Measurements from ENCODE around the gene DLX2.
"Not testable (repeated sequence)": the region's sequence is repeated elsewhere in the genome, so short reads cannot be mapped to it uniquely, and the experiment has no call there.

DLX2 gene

DNA sequence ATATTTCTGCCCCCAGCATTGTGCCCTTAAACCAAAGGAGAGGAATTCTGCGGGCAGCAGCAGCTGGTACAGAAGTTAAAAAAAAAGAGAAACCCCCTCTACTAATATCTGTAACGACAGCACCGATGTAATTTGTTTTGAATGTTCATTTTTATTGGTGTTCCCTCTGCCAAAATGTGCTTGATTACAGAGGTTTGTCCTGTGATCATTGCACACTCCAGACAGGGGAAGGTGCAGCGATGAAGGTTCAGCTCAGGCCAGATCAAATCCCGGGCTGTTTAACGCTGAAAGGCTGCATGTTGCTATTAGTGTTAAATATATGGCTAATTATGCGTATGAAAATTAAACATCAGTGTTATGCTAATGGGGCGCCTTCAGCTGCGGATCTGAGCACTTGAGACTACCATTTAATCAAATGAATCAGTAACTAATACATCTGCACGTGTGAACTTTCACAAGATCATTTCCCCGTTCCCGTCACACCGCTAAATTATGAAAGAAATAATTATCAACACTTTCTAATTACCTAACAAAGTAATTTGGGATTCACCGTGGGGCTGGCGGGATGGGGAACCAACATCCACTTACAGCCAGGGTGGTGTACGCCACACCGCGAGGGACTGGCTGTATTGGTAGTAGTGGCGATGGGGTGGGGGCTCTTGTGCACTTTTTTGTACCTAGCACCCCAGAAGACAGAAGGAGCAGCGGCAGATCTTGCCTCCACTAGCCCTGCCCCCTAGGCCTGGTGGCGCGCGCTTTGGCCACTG lies 18.9 kb downstream of the DLX2 start:
- in situ Hi-C loops (cut with MboI; ENCODE audit: low sequenced_read_pairs) = no loop called here

DNA sequence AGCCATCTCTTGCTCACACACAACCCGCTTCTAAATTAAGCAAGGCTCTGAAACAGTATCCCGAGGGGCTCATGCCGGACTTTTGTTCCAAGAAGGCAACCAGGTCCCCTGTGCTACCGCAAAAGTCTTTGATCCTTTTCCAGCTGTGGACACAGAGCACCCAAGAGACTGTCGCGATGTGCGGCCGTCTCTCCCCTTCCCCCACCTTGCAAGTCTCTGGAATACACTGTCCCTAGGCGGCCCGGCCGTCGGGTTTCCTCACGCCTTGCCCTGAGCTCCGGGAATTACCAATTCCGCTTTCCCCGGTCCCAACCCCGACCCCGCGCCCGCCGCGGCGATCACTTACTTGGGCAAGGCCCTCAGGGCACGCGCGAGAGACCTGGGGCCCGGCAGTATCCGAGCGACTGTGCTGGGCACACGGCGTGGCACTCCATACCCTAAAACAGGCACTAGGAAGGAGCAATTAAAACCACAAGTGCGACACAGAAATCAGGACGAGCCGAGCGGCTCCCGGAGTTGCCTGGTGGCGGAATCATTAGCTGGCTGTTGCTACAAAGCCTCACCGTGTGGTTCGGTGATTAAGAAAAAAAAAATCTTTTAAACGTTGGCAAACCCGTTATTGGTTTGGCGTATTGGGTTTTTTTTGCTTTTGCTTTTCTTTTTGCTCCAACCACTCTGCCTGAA lies 19.6 kb downstream of the DLX2 start:
- in situ Hi-C loops (cut with MboI; ENCODE audit: low sequenced_read_pairs) = no loop called here

DNA sequence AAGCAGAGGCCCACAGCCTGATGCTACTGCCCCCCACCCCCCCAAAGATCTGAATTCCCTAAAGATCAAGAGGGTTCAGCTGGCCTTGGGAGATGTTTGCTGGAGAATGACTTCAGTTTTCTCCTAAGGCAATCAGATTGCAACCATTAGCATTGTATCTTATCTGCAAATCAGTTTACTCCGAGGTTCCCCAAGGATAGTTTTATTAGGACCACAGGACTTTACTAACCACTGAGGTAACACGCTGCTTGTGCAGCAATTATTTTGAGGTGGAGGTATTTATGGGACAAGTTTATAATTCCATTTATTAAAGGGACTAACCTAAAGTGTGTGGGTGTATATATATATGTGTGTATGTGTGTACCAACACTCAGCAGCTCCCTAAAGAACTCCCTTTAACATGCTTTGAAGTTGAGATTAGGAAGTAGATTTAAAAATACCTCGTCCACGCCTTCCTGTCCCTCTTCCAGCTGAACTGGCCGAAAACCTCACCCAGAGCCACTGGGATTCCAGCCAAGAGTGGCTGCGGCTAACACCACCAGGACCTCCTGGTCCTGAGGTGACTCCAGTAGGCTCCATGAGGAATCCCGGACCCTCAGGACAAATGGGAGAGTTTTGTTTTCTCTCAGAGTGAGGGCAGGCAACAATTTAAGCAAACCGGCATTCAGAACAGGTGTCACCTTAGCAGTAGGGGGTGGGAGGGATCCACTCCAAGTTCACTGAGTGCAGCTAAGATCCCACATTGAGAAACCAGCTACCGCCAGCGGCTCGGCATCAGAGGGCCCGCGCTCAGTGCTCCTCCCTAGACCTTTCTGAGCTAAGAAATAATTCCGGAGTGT lies 20.4 kb downstream of the DLX2 start:
- in situ Hi-C loops (cut with MboI; ENCODE audit: low sequenced_read_pairs) = no loop called here

DNA sequence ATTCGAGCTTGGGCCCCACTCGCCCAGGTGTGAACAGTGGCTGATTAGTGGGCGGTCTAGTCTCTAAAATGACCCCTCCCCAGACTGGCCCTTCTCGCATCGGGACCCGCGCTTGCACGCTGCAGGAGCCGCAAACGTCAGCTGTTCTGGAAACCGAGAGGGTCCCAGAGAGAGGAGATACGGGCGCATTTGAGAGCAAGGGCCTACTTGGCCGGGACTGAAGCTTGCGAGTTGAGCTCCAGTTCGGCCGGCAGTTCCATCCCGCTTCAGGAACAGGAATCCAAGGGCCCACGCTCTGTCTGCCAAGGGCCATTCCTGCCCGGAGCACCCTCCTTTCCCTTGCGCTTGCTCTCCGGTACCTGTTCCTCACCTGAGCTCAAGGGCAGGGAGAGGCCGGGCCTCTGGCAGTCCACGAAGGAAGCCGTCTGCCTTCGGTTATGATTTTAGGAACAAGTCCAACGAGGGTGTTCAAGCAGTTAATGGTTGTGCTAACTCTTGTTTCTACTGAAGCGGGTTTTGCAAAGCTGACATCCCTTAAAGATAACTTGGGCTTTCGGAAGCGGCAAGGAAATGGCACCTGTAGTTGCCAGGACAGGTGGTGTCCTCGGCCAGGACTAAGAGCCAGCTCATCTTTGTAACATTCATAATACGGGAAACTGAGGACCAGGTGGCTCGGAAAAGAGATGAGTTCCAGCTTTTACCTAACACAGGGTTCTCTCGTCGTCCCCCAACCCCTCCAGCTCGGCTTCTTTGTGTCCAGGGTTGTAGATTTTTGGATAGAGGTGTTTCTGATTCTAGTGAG lies 21.3 kb downstream of the DLX2 start:
- in situ Hi-C loops (cut with MboI; ENCODE audit: low sequenced_read_pairs) = no loop called here

DNA sequence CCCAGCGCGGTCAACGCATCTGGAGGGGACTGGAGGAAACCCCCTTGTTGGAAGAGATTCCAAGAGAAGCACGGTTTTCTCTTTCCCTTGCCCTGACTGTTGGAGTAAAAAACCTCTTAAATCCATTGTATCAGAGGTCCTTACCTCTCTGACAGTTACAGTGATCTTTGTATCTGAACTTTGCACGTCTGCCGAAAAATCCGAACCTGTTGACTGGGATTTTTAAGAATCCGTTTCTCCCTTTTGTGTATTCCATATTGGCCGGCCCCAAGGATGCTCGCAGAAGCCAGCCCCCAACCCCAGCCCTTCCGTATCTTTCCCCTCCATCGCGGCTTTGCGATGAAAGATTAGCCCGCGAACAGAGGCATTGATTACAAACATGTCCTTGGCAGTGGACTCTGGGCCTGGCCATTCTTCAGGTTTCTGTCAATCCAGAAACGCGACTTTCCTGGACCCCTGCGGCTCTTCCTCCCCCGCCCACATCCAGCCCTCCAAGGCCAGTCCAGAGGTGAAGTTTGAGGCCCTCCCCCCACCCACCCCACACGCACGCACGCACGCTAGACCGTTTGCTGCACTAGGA lies 22.0 kb downstream of the DLX2 start:
- in situ Hi-C loops (cut with MboI; ENCODE audit: low sequenced_read_pairs) = no loop called here

GRCh38 chr2:172079838-172080640 lies 22.7 kb downstream of the DLX2 start:
- in situ Hi-C loops (cut with MboI; ENCODE audit: low sequenced_read_pairs) = no loop called here

- in situ Hi-C loops (cut with MboI; ENCODE audit: low sequenced_read_pairs) = no loop called here
Measured at GRCh38 chr2:172079416-172079815, 23.3 kb downstream of the DLX2 start.

GRCh38 chr2:172074254-172074653 lies 28.4 kb downstream of the DLX2 start:
- in situ Hi-C loops (cut with MboI; ENCODE audit: low sequenced_read_pairs) = no loop called here

- in situ Hi-C loops (cut with MboI; ENCODE audit: low sequenced_read_pairs) = no loop called here
Measured at GRCh38 chr2:172073518-172073917, 29.2 kb downstream of the DLX2 start.

DNA sequence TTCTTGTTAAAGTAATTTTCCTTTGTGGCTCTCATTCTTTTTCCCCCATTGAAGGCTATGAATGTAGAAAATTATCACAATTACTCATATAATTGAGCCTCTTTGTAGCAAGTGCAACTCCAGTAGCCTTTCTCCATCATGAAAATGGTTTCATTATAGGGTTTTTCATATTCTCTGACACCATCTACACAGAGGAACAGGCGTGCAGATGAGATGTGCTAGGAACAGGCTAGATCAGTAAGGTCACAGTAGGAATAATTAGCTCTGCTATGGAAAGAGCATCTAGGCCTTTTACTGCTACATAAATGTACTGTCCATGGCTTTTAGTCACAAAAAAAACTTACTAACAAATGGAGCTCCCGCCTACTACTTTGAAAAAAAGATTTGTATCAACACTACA lies 30.0 kb downstream of the DLX2 start:
- in situ Hi-C loops (cut with MboI; ENCODE audit: low sequenced_read_pairs) = no loop called here

GRCh38 chr2:172072303-172072702 lies 30.4 kb downstream of the DLX2 start:
- in situ Hi-C loops (cut with MboI; ENCODE audit: low sequenced_read_pairs) = no loop called here

DNA sequence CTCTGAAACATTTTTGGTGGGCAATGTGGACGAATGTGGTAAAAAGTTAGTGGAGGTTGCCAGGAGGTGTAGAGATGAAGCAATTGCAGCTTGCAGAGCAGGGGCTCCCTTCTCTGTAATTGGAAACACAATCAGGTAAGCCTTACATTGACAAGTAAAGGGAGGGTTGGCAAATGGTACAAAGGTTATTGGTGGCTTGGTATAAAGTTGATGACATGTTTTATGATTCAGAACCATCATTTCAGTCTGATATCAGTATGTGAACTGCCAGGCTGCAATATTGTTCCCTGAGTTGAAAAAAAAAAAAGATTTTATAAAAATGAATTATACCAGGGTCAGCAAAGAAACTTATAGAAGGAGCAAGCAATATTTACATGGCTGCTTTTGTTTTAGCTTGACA lies 31.8 kb downstream of the DLX2 start:
- in situ Hi-C loops (cut with MboI; ENCODE audit: low sequenced_read_pairs) = no loop called here

GRCh38 chr2:172067905-172068304 lies 34.8 kb downstream of the DLX2 start:
- in situ Hi-C loops (cut with MboI; ENCODE audit: low sequenced_read_pairs) = not testable (repeated sequence)

- in situ Hi-C loops (cut with MboI; ENCODE audit: low sequenced_read_pairs) = no loop called here
Measured at GRCh38 chr2:172066394-172066886, 36.3 kb downstream of the DLX2 start.

- in situ Hi-C loops (cut with MboI; ENCODE audit: low sequenced_read_pairs) = no loop called here
Measured at GRCh38 chr2:172065111-172065510, 37.6 kb downstream of the DLX2 start.

DNA sequence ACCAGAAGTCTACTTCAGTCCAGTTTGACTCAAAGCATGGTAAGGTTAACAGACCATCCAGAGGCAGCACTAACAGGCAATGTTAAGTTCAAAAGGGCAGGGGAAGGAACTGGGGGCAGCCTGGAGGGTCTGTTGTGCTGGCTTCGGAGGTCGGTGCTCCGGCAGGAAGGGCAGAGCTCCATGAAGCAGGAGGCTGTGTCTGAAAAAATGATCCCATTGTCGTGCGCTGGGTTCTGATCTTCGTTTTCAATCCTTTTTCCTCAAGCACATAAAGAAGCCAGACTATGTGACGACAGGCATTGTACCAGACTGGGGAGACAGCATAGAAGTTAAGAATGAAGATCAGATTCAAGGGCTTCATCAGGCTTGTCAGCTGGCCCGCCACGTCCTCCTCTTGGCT lies 39.3 kb downstream of the DLX2 start:
- in situ Hi-C loops (cut with MboI; ENCODE audit: low sequenced_read_pairs) = no loop called here

DNA sequence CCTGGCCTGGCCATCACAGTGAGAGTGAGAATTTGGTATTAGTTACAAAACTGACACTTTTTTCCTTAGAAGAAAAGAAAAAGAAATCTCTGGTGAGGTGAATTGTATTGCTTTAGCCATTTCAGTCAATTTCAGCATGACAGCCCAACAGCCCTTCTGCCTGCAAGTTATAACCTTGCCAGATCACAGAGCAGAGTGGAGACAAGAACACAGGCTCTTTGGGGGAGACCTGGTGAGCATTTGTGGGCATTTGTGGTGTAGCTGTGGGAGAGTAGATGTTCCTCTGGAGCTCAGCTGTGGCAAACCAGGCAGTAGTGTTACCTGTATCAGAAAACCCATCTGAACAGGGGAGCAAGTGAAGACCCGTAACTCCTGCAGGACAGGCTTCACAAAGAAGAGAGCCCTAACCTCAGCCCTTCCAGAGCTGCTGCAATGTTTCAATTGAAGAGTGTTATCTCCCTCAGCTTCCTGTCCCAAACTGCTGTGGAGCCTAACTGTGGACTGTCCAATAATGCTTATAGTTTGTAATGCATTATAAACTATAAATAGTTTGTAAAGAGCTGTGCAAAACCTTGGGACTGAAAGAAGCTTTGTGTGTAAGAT lies 40.2 kb downstream of the DLX2 start:
- in situ Hi-C loops (cut with MboI; ENCODE audit: low sequenced_read_pairs) = no loop called here

DNA sequence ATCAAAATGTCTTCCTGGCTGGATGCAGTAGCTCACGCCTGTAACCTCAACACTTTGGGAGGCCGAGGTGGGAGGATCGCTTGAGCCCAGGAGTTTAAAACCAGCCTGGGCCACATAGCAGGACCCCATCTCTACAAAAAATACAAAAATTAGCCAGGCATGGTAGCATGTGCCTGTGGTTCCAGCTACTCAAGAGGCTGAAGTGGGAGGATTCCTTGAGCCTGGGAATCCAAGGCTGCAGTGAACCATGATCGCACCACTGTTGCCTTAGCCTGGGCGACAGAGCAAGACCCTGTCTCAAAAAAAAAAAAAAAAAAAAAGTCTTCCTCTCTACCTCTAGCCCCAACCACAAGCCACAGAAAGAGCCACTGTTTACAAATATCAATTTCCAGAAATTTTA lies 42.6 kb downstream of the DLX2 start:
- in situ Hi-C loops (cut with MboI; ENCODE audit: low sequenced_read_pairs) = not testable (repeated sequence)

GRCh38 chr2:172058660-172059059 lies 44.0 kb downstream of the DLX2 start:
- in situ Hi-C loops (cut with MboI; ENCODE audit: low sequenced_read_pairs) = no loop called here
